ENCODE data around the gene WDR33. TPM values are rescaled to one million over a fixed set of nuclear protein-coding genes. Genes with fewer than 3 reads are reported as not detected.

Gene WDR33
- total and polyA plus RNA-seq, 2 of the 4 experiments (the other 2 are of a cell fraction), result 19.6 to 41.2 TPM

GRCh38 chr2:127763776-127764175 is 47.2 kb downstream of the WDR33 start:
- no TSS peak for BruUV-seq (replicated peaks)
- Histone ChIP-seq H3K9me3 (ENCODE audit: control insufficient read depth, insufficient read depth, low read length) (no peaks in the 10 kb centered on the region), H3K9me1 (ENCODE audit: insufficient read depth, low read length) (peaks cover 5% of the 10 kb centered on the region), H2AK5ac (ENCODE audit: low read depth, low read length) (no peak overlapping the region), H2BK120ac (ENCODE audit: low read depth, low read length) (peak overlapping the region; percentile 11), H3K56ac (ENCODE audit: extremely low read depth, insufficient read depth, low read length) (0 out of 2 replicates have a peak overlapping the region, but pooled peaks have one; percentile 0), H3K18ac (ENCODE audit: low read depth, low read length) (no peak overlapping the region; the same call in 1 of the 2 replicates), H4K20me1 (ENCODE audit: insufficient read depth, low read length) (peaks cover 22% of the 10 kb centered on the region; the same call in 1 of the 2 replicates), H3K4me3 (ENCODE audit: insufficient read depth, low read depth, low read length) (no peak overlapping the region), H3K36me3 (ENCODE audit: control insufficient read depth, insufficient read depth, low read length) (peaks cover 10% of the 10 kb centered on the region), H3K4me2 (ENCODE audit: low read depth, low read length) (no peak overlapping the region), H2AK9ac (replicated peaks; ENCODE audit: low read depth, low read length, poor library complexity) (no peak overlapping the region), H3K79me1 (ENCODE audit: low read depth in 1 of 2, low read length in 2 of 2) (peaks cover 11 to 27% of the 10 kb centered on the region in 2 experiments), H3K27me3 (ENCODE audit: control insufficient read depth, insufficient read depth, low read length) (no peaks in the 10 kb centered on the region), H2BK5ac (ENCODE audit: low read depth, low read length, poor library complexity, severe bottlenecking) (peak overlapping the region; percentile 86), H4K8ac (ENCODE audit: low read depth in 2 of 2, low read length in 2 of 2) (no peak overlapping the region; a peak in 1 of 4 replicates), H3K14ac (replicated peaks; ENCODE audit: low read depth, low read length) (no peak overlapping the region), H3K9ac (ENCODE audit: low read depth, low read length) (no peak overlapping the region), H4K5ac (ENCODE audit: low read depth, low read length) (no peak overlapping the region), H4K91ac (ENCODE audit: insufficient read depth, low read depth, low read length) (no peak overlapping the region; the same call in 1 of the 2 replicates), H2AFZ (replicated peaks; ENCODE audit: low read length, poor library complexity) (no peak overlapping the region), H3K4me1 (ENCODE audit: control insufficient read depth, insufficient read depth, low read length) (peaks cover 11% of the 10 kb centered on the region), H3K23ac (ENCODE audit: low read depth, low read length) (no peak overlapping the region), H3K4ac (ENCODE audit: low read depth, low read length) (no peak overlapping the region), H2BK20ac (ENCODE audit: low read depth, low read length) (no peak overlapping the region), H2BK15ac (ENCODE audit: low read depth, low read length) (no peak overlapping the region), H3K27ac (ENCODE audit: insufficient read depth, low read length) (peak overlapping the region; percentile 46; the same call in 1 of the 2 replicates)
- CTCF ChIA-PET, result no interaction called here
- in situ Hi-C loops (cut with MboI; ENCODE audit: low sequenced_read_pairs), result no loop called here
- ATAC-seq (ENCODE audit: low read depth) (peak; percentile 91), DNase-seq (peak; percentile 93)
- TF ChIP-seq MXI1 (IDR thresholded peaks at IDR 0.05; ENCODE audit: borderline replicate concordance, low read depth, low read length) (no peak), RAD21 (IDR thresholded peaks at IDR 0.05; ENCODE audit: low read length) (no peak), CEBPB (IDR thresholded peaks at IDR 0.05; ENCODE audit: low read depth, low read length) (peak; percentile 57), POLR2A (IDR thresholded peaks at IDR 0.05; ENCODE audit: low read depth, low read length) (no peak), RFX5 (IDR thresholded peaks at IDR 0.05; ENCODE audit: low read depth, low read length) (no peak), FOS (IDR thresholded peaks at IDR 0.05; ENCODE audit: low read depth, low read length) (0 out of 2 replicates have a peak, but pooled peaks have one; percentile 12), CHD1 (IDR thresholded peaks at IDR 0.05; ENCODE audit: low read depth, low read length) (no peak), MAZ (IDR thresholded peaks at IDR 0.05; ENCODE audit: borderline replicate concordance, low read depth, low read length) (no peak)
- intact Hi-C loops (cut with micrococcal nuclease), result no loop called here
- POLR2A ChIA-PET (ENCODE audit: unreplicated experiment), result no interaction called here
- dilution Hi-C loops (cut with HindIII; ENCODE audit: low sequenced_read_pairs, unreplicated experiment), result no loop called here
